Panc1 (cell line): ENCODE measurements around the gene TMEM203.

Experiments used
- CTCF ChIP-seq: fragments of 450-650 bp; IDR thresholded peaks from 2 replicates; pipeline ENCODE4 v1.5.1; 2017; ENCODE audit warnings: mild to moderate bottlenecking
- POLR2AphosphoS5 ChIP-seq: IDR thresholded peaks from 2 replicates; pipeline ENCODE4 v1.6.1; 2012; ENCODE audit warnings: mild to moderate bottlenecking, low read depth, low read length, moderate library complexity

GRCh38 chr9:137242269-137243203 is 37.1 kb upstream of the TMEM203 start:
- TF ChIP-seq CTCF (no peak), POLR2AphosphoS5 (no peak; the same call in 1 of the 2 replicates)
